ENCODE results near the gene C21orf58. TPM values are rescaled to one million over a fixed set of nuclear protein-coding genes. Genes with fewer than 3 reads are reported as not detected.
A peak's percentile ranks its signal among the peaks of the same experiment; 100 is the strongest.

Gene C21orf58
- total RNA-seq, 1 experiment from 2014 or later = 35.1 TPM

DNA sequence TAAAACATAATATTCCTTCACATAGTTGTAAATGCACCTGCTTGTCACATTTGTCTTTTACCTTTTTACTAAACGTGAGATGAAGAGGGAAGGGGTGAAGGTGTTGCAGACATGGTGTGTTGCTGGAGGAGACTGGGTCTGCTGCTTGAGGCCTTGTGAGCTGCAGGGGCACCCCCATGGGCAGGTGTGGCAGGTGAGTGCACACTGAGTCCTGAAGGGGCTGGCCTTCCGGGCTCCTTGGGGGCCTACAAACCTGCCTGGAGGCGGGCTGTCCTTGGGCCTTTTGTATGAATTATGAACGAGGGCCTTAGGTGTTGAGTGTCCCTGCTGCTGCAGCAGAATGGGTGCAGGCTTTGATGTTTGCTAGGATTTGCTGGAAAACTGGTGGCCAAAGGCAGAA lies 4.0 kb upstream of the C21orf58 start (continued):
- TF ChIP-seq, protein P1, sequence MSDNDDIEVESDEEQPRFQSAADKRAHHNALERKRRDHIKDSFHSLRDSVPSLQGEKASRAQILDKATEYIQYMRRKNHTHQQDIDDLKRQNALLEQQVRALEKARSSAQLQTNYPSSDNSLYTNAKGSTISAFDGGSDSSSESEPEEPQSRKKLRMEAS (CRISPR knock-in tag; IDR thresholded peaks at IDR 0.05) = no peak
- TF ChIP-seq, protein P2, sequence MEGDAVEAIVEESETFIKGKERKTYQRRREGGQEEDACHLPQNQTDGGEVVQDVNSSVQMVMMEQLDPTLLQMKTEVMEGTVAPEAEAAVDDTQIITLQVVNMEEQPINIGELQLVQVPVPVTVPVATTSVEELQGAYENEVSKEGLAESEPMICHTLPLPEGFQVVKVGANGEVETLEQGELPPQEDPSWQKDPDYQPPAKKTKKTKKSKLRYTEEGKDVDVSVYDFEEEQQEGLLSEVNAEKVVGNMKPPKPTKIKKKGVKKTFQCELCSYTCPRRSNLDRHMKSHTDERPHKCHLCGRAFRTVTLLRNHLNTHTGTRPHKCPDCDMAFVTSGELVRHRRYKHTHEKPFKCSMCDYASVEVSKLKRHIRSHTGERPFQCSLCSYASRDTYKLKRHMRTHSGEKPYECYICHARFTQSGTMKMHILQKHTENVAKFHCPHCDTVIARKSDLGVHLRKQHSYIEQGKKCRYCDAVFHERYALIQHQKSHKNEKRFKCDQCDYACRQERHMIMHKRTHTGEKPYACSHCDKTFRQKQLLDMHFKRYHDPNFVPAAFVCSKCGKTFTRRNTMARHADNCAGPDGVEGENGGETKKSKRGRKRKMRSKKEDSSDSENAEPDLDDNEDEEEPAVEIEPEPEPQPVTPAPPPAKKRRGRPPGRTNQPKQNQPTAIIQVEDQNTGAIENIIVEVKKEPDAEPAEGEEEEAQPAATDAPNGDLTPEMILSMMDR (IDR thresholded peaks at IDR 0.05) = no peak
- no peak for TF ChIP-seq MLX (CRISPR knock-in tag; IDR thresholded peaks at IDR 0.05)
- TF ChIP-seq, protein P3, sequence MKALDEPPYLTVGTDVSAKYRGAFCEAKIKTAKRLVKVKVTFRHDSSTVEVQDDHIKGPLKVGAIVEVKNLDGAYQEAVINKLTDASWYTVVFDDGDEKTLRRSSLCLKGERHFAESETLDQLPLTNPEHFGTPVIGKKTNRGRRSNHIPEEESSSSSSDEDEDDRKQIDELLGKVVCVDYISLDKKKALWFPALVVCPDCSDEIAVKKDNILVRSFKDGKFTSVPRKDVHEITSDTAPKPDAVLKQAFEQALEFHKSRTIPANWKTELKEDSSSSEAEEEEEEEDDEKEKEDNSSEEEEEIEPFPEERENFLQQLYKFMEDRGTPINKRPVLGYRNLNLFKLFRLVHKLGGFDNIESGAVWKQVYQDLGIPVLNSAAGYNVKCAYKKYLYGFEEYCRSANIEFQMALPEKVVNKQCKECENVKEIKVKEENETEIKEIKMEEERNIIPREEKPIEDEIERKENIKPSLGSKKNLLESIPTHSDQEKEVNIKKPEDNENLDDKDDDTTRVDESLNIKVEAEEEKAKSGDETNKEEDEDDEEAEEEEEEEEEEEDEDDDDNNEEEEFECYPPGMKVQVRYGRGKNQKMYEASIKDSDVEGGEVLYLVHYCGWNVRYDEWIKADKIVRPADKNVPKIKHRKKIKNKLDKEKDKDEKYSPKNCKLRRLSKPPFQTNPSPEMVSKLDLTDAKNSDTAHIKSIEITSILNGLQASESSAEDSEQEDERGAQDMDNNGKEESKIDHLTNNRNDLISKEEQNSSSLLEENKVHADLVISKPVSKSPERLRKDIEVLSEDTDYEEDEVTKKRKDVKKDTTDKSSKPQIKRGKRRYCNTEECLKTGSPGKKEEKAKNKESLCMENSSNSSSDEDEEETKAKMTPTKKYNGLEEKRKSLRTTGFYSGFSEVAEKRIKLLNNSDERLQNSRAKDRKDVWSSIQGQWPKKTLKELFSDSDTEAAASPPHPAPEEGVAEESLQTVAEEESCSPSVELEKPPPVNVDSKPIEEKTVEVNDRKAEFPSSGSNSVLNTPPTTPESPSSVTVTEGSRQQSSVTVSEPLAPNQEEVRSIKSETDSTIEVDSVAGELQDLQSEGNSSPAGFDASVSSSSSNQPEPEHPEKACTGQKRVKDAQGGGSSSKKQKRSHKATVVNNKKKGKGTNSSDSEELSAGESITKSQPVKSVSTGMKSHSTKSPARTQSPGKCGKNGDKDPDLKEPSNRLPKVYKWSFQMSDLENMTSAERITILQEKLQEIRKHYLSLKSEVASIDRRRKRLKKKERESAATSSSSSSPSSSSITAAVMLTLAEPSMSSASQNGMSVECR (CRISPR knock-in tag; IDR thresholded peaks at IDR 0.05; ENCODE audit: borderline replicate concordance) = no peak
- TF ChIP-seq TP53 (CRISPR knock-in tag; IDR thresholded peaks at IDR 0.05) = no peak
- TF ChIP-seq CBFB (CRISPR knock-in tag; IDR thresholded peaks at IDR 0.05; ENCODE audit: low read depth) = no peak
- no peak for TF ChIP-seq ZNF281 (CRISPR knock-in tag; IDR thresholded peaks at IDR 0.05)

GRCh38 chr21:46326110-46326703 lies 2.5 kb upstream of the C21orf58 start:
- POLR2A ChIA-PET = no interaction called here
- no peaks in the 10 kb centered on the region for H3K9me3 Mint-ChIP-seq
- no peak for ATAC-seq

More at GRCh38 chr21:46326110-46326703, 2.5 kb upstream of the C21orf58 start:
- Mint-ChIP-seq H3K36me3 (peaks cover 44% of the 10 kb centered on the region), H3K27ac (peak overlapping the region; percentile 64), H3K4me1 (peaks cover 25% of the 10 kb centered on the region), H3K27me3 (ENCODE audit: low read depth) (no peaks in the 10 kb centered on the region), H3K4me3 (peak overlapping the region; percentile 20)
- no peak for DNase-seq (ENCODE audit: low spot score)
- 0 out of 2 replicates have a peak, but pooled peaks have one; percentile 33 for TF ChIP-seq USF1 (CRISPR knock-in tag; IDR thresholded peaks at IDR 0.05)
- TF ChIP-seq SOX15 (CRISPR knock-in tag; IDR thresholded peaks at IDR 0.05) = no peak
- CTCF ChIA-PET = interaction anchor here (0.8 to 1.8 kb wide), 7 partner anchors 12 to 356 kb away, joined by 3 to 5 read pairs (median 4); no protein-coding TSS in a partner anchor
